GM19324 (cell line): ENCODE results near the gene AKR1C3.
"Not testable (repeated sequence)": the region's sequence is repeated elsewhere in the genome, so short reads cannot be mapped to it uniquely, and the experiment has no call there.

ENCODE experiments used
- ATAC-seq: cut with Tn5 transposase; IDR thresholded peaks from one replicate; pipeline ENCODE4 v1.9.1; 2021; ENCODE audit warnings: mild to moderate bottlenecking, moderate library complexity; ENCODE audit not compliant: unreplicated experiment, low FRiP score

The AKR1C3 gene

DNA sequence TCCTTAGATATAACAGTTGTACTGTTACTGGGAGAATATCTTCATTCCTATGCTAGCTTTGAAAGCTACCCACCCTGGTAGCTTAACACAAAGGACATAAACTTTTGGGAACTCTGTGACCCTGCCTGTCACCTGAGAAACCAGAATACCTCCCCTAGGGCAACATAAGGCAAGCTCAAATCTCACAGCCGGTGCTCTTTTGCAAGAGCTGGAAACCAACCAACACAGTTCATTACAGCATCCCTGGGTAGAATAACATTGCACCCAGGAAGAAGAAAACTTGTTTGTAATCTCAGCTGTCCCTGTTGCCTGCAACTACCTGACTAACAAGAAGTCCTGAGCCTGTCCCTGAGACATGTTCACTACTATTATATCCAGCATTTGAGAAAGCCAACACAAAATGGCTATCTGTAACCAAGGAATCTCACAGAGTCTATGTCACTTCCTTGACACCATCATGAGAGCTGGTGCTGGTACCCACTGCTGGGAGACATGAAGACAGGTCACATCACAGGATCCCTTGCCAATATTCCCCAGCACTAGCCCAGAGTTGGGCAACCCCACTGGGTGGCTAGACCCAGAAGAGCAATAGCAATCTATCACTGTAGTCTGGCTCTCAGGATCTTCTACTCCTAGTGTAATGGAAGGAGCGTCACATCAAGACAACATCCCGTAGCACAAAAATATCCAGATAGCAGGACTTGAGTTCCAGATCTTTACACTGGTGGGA lies 31.3 kb downstream of the AKR1C3 start:
- no peak for ATAC-seq

- ATAC-seq = no peak
These were observed 41.4 kb downstream of the AKR1C3 start for GRCh38 chr10:5135581-5135980.

- ATAC-seq = no peak
These were observed 42.4 kb downstream of the AKR1C3 start for GRCh38 chr10:5136468-5137087.

DNA sequence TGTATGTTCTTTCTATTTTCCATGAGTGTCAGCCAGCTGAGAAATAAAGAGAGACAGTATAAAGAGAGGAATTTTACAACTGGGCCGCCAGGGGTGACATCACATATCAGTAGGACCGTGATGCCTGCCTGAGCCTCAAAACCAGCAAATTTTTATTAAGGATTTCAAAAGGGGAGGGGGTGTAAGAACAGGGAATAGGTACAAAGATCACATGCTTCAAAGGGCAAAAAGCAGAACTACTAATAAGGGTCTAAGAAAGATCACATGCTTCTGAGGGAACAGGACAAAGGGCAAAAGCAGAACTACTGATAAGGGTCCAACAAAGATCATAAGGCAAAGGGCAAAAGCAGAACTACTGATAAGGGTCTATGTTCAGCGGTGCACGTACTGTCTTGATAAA lies 43.5 kb downstream of the AKR1C3 start:
- not testable (repeated sequence) for ATAC-seq

DNA sequence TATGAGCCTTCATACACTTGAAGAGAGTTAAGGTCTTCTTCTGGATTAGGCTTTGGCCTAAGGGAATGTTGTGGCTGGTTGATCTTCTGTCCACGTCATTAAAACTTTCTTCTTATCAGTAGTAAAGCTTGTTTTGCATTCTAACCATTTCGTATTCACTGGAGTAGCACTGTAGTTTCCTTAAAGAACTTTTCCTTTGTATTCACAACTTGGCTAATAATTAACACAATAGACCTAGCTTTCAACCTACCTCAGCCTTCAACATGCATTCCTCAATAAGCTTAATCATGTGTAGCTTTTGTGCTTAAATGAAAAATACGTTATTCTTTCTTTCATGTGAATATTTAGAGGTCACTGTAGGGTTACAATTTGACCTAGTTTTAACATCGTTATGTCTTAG lies 48.0 kb downstream of the AKR1C3 start:
- ATAC-seq = no peak

- no peak for ATAC-seq
These were observed 48.9 kb downstream of the AKR1C3 start for GRCh38 chr10:5143137-5143536.

DNA sequence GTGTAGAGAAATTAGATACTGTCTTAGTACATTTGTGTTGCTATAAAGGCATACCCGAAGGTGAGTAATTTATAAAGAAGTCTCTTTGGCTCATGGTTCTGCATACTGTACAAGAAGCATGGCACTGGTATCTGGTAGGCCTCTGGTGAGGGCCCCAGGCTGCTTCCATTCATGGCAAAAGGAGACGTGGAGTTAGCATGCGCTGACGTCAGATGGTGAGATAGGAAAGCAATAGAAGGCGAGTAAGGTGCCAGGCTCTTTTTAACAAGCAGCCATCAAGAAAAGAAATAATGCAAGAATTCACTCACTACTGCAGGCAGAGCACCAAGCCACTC lies 52.7 kb downstream of the AKR1C3 start:
- no peak for ATAC-seq

DNA sequence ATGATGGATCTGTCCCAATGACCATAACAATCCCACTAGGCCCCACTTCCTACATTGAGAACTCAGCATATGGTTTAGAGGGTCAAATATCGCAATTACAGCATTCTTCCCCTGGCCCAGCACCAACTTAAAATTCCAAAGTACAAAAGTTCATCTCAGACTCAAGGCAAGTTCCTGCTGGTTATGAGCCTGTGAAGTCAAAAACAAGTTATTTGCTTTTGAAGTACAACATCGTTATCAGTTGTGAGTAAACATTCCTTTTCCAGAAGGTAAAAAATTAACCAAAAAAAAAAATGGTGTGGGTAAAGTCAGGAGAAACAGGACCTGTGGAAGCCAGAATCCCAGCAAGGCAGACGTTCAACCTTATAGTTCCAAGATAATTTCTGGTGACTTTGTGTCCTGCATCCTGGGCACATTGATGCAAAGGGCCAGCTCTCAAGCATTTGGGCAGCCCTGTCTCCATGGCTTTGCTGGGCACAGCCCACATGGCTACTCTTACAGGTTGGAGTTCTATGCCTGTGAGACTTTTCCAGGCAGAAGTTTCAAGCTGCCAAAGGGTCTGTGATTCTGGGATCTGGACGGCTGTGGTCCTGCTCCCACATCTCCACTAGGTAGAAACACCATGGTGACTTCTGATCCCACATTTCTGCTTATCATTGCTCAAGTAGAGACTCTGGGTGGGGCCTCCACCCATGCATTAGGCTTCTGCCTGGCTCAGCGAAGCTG lies 53.2 kb downstream of the AKR1C3 start:
- no peak for ATAC-seq

- ATAC-seq = no peak
These were observed 53.9 kb downstream of the AKR1C3 start for GRCh38 chr10:5147981-5148677.

DNA sequence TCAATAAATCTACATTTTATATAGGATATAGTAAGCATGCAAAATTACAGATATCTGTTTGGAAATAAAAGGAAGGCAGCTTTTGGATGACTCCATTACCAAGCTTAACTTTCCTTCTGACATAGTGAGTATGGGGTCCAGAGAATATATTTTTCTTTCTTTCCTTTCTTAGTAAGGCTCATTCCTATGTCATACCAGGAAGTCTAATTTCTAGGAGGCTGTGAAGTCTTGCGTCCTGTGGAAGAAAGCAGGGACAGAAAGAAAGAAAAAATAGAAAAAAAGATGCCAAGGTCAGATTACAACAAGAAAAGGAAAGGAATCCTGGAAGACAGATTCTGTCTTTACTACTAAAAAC lies 54.4 kb downstream of the AKR1C3 start:
- ATAC-seq = no peak

- no peak for ATAC-seq
These were observed 56.9 kb downstream of the AKR1C3 start for GRCh38 chr10:5151076-5151475.

DNA sequence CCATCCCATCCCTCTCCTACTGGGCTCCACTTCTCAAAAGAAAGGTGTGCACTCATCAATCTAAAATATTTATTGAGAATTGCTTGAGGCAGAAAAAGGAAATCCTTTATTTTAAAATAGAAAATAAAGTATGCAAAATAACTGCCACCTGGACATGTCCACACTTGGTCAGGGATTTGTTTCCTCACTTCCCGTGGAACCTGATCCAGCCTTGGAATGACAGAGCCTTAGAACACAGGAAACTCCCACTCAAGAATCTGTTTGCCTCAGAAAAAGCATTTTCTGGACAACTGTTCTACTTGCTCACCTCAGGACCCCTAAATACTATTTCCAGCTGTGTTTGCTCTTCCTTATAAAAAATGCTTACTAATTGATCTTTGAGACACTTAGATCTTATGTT lies 61.7 kb downstream of the AKR1C3 start:
- ATAC-seq = no peak
